Muscle of back (tissue), 11 donors: Measurements from ENCODE around the gene MPEG1. TPM values are rescaled to one million over a fixed set of nuclear protein-coding genes. Genes with fewer than 3 reads are reported as not detected.
A peak's percentile ranks its signal among the peaks of the same experiment; 100 is the strongest.

Experiments
- DNase-seq, 3 donors: peaks; one replicate each; pipeline versions ENCODE4 v3.0.0 to v3.0.0-alpha.2; 2013
- polyA plus RNA-seq, 10 donors: library from polyadenylated mRNA; unstranded; fragments of 120-200 nt; gene quantifications; one replicate each; pipeline ENCODE4 v1.2.1, GENCODE V29; 2013; ENCODE audit not compliant: insufficient read length in 10 of 10

Gene MPEG1
- polyA plus RNA-seq, 10 donors = 9.2 to 16.5 (median 12.1) TPM

DNA sequence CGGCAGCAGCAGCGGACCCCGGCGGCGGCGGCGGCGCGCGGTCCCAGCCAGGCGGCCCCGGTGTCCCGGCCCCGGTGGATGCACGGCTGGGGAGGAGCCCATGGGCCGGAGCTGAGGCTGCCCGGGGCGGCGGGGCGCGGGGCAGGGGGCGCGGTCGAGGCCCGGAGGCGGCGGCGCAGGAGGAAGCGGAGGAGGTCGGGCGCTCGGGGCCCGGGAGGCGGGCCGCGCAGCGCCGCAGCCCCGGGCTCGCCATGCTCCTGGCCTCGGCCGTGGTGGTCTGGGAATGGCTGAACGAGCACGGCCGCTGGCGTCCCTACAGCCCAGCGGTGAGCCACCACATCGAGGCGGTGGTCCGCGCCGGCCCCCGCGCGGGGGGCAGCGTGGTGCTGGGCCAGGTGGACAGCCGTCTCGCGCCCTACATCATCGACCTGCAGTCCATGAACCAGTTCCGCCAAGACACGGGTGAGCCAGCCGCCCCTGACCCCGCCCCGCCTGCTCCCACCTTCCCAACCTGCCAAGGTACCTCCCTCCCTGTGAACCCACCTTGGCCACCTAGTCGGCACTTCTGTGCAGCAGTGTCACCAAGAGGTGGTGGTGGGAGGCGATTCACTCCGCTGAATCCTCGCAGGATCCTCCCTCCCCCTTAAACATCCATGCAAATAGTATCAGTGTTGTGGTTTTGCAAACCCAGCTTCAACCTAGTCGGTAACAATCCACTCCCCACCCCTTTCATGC, 40.2 kb downstream of the MPEG1 start:
- DNase-seq = peak in 1 of 3 donors; percentile 68

DNA sequence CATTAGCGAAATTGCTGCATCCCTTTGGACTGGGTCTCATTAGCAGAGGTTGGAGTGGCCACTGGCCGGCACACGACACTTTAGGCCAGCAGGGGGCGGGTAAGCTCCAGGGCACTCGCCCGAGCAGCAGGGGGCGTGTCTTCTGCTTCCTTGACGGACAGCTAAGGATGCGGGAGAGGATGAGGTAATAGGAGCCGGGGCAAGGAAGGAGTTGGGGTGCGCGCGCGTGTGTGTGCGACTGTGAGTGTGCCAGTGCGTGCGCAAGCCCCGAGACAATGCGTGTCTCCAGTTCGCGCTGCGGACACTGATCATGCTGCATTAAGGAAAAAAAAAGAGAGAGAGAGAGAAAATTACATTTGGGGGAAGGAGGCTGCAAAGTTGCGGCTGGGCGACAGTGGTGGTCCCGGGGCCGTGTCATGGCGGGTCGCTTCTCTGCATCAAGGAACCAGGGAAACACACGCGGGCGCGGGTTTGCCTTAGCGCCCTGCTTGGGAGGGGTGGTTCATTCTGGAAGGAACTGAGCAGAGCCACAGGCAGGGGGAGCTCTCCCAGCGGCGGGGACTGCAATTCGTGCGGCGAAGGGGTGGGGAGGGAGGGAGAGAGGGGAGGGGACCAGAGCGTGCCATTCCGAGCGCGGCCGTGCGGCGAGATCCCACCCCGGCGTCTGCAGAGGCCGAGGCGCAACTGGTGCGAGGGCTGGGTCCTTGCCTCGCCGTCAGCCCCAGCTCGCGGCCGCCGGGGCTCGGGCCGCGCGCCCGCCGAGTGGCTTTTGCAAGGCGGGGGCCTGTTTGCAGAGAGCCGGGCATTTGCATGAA, 41.0 kb downstream of the MPEG1 start, which contains the start of gene DTX4:
Gene DTX4, plus strand, starts transcription at position 625 of the 815 bp plus-strand sequence. CDS start 464 bp downstream, outside the sequence.
- peak; percentile 88 to 97 (median 94) for DNase-seq

DNA sequence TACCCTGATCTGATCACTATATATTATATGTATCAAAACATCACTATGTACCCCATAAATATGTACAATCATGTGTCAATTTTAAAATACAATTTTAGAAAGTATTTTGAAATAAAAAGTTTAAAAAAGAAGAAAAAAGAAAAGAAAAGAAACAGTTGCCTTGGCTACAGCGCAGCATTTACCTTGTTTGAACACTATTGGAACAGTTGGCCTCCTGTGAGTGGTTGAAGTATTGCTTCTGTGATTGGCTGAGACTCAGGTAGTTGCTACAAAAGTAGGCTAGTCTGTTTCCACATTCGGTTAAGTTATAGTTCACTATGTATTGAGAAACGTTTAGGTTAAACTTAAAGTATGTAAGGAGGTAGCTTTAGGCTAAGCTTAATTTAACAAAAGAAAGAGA, 48.7 kb downstream of the MPEG1 start:
- DNase-seq = no peak

Other genes starting within 250 kb of the MPEG1 start
- under 1 TPM in 1 of 10 donors, not detected in 9; 0.34 TPM for gene GLYATL1B, start 126.6 kb downstream of the MPEG1 start, polyA plus RNA-seq
- 10 to 100 TPM in 1 of 10 donors, 1 to 10 TPM in 9; 6.5 to 15.4 (median 8.9) TPM for gene FAM111B, start 105.7 kb downstream of the MPEG1 start, polyA plus RNA-seq
- 10 to 100 TPM; 16.9 to 46.2 (median 27.4) TPM for gene FAM111A, start 70.1 kb downstream of the MPEG1 start, polyA plus RNA-seq
- gene DTX4, start 40.8 kb downstream of the MPEG1 start, polyA plus RNA-seq = 10 to 100 TPM; 16.1 to 29.2 (median 19.8) TPM
- gene OR5AN1, start 146.0 kb upstream of the MPEG1 start, polyA plus RNA-seq = not detected
- gene OR5A2, start 213.5 kb upstream of the MPEG1 start, polyA plus RNA-seq = under 1 TPM in 3 of 10 donors, not detected in 7; 0.03 TPM
- under 1 TPM in 1 of 10 donors, not detected in 9; 0.03 TPM for gene OR5A1, start 223.5 kb upstream of the MPEG1 start, polyA plus RNA-seq
- gene OR4D6, start 244.0 kb upstream of the MPEG1 start, polyA plus RNA-seq = not detected